Activated gamma-delta T cell (primary cell): ENCODE data around the gene XRN2.

Source experiments
- DNase-seq: peaks from one replicate; lab custom pipeline; 2025; lab: John Stamatoyannopoulos, UW

Gene XRN2

DNA sequence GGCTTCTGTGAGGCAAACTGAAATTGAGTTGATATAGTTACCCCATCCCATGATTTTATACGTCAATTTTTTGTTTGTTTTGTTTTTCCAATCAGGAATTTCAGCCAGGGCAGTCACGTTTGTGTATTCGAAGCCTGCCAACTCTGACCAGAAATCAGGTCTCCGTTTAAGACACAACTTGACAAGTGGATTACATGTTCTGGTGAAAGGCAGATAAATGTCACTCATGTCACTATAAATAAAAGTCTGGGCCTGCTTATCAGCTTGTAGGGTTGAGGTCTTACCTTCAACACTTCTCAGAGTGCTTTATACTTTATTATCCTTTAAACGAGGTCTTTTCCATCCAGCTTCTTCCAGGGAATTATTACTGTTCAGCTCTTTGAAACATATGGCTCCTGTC lies 8.4 kb upstream of the XRN2 start:
- DNase-seq: no peak

DNA sequence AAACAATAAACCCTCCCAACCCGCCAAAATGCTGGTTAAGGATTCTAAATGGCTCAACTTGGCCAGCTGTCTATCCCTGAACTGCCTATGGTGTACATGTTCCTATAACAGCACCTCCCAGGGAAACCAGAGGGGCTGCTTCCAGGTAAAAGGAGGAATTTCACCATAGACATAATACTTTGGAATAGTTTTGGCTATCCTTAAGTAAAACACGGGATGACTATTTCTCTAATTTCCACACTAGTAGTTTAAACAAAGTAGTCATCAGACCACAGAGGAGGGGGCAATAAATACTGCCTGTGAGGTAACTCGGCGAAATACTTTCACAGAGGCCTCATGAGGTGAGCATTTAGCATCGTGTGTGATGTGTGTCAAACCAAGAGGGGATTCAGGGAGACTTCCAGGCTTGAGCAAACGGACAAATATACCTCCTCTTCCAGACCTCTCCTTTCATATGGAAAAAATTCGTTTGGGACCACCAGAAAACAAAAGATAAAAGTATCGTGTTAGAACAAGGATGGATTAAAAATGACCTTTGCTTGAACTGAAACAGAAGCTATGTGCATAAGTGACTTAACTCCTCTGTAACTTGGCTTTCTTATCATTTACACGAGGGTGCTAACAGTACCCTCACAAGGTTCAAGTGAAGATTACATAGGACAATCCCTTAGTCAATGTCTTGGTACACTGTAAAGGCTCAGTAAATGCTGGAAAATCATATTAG lies 1.0 kb upstream of the XRN2 start:
- no peak for DNase-seq

DNA sequence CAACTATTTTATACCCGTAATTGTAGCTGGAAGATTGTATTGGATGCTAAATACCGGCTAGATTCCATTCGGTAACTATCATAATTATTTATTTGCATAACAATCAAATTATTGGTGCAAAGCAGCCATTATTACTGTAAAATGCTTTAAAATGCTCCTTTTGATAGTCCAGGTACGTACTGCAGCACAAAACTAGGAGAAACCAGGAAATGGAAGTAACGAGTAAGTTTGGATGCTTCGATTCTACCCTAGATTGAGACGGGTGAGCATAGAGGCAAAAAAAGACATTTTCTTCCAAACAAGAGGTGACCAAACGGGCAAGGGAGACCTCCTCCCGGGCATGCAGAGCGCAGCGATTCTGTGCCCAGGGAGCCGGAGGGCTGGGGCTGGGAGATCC lies 469 bp upstream of the XRN2 start:
- DNase-seq: no peak

DNA sequence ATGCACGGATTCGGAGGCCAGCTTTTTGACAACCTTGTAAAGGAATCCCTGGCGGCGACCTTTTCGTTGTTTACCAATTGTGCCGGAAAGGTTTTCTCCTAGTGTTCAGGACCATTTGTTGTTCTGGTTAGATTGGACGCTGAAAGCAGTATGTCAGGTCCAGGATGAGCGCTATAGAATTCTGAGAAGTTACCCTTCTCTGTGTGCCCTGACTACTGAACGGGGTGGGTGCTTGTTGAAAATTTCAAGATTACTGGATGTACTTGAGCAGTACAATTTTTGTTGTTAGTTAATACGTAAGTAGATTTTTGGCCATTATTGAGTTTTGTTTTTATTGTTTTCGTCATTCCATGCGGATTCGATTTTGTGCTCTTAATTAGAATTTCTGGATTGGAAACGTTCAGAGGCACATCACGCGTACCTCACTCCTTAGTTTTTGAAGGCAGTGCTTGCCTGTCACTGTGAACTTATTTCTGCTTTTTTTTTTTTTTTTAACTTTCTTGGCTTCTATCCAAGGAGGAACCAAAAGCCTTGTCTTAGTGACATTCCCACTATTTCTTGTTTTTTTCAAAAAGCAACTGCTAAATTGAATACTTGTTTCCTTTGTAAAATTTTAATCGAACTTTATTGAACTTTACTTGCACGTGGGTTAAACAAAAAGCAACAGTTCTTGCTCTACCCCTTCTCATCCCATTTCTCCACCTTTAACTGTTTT lies 898 bp downstream of the XRN2 start:
- DNase-seq: no peak

DNA sequence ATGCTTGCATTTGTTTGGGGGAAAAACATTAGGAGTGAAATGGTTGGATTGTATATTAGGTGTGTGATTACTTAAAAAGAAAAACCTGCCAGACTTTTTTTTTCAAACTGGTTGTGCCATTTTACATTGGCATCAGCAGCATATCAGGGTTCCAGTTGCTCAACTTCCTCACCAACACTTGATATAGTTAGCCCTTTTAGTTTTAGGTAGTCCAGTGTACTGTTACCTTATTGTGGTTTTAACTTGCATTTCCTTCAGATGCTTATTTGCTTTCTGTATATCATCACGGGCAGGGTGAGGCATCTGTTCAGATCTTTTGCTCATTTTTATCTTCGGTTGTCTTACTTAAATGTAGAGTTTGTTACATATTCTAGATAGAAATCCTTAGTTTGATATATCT lies 5.2 kb downstream of the XRN2 start:
- no peak for DNase-seq

DNA sequence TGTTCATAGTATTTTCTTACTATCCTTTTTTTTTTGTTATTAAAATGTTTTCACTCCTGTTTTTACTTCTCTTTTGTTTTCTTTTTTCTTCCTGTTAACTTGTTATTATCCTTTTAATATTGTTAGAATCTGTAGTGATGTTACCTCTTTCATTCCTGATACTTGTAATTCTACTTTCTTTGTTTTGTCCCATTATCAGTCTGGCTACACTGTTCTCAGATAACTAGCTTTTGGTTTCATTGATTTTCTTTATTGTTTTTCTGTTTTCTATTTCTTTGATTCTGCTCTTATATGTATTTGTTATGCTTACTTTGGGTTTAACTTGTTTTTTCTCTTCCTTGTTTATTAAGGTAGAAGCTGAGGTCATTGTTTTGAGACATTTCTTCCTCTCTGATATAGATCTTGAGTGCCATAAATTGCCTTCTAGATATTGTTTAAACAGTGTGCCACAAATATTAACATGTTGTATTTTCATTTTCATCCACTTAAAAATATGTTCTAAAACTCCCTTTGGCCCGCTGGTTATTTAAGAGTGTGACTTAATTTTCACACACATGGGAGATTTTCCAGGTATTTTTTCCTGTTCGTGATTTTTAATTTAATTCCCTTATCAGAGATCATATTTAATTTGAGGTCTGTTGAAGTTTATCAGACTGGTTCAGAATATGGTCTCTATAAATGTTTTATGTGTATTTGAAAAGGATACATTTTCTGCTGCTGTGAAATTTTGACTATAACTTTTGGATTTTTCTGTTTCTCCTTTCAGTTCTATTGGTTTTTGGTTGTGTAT lies 6.7 kb downstream of the XRN2 start:
- DNase-seq: no peak

DNA sequence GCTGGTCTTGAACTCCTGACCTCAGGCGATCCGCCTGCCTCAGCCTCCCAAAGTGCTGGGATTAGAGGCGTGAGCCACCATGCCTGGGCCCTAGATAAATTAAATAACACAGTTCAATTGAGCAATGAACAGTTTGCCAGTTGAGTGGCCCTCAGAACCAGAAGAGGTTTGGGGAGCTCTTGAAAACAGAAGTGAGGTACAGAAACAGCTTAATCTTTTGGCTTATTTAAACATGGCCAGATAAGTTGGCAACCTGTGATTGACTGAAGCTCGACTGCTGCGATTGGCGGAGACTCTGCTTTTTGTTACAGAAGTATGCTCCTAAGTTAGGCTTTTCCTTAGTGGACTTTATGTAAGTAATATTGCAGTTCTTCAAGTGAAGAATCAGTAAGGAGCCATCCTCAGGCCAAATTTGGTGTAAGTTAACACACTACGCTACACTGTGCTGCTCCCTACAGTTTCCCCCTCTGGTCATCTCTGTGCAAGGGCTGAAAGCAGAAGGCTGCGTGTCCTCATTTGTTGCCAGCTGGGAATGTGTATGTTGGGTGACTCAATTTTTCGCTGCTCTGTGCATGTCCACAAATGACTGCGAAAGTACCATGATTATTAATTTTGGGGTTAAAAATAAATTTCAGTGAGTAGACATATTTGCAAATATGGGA lies 9.8 kb downstream of the XRN2 start:
- no peak for DNase-seq

DNA sequence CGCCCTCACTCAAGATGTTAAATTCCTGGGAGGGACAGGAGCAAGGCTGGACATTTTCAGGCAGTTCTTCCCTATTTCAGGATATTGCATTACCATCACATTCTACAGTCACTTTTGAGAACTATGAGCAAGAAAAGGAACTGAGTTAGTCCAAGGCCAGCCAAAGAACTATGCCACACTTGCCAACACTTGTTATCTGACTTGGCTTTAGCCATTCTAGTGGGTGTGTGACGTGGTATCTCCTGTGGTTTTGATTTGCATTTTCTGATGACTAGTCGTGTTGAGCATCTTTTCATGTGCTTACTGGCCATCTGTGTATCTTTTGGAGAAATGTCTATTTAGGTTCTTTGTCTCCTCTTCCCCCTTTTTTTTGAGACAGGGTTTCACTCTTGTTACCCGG lies 12.0 kb downstream of the XRN2 start:
- DNase-seq: no peak

DNA sequence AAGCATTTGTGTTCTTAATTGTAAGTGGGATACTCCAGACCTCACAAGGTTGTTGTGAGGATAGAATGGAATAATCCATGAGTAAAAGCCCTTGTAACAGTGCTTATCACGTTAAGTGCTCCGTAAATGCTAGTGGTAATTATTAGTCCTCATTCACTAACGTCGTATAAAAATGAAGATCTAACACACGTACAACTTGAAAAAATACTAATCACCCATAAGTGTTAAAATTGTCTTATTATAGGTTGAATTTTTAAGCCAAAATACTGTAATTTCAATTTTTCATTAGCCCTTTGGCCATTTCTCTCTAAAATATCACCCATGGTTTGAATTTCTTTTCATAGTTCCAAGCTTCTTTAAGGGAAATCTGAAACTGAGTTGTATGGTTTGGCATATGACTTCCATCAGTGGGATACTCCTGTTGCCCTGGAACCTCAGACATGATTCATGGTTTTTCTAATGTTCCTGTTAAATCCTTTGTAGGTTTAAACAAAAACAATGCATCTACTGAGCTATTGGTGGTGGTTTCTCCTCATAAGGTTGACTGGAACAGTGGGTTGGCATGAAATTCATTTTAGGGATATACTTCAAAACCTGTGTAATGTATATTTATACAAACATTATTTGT lies 19.1 kb downstream of the XRN2 start:
- no peak for DNase-seq

DNA sequence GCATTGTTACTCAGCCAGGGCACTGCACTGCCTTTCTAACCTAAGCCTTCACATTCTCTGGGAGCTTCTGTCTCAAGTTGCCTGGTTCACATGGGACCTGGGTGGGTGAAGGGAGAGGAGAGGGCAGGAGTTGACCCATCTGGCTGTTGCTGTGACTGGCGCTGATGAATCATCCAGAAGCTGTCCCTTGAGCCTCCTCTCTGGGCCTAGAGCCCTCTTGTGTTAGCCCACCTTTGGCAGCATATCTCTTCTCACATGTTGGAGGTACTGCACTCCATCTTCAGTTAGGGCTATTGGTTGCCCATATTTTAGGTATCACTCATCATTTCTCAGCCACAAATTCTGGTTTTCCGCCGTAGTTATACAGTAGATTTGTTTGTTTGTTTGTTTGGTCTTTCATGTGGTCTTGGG lies 19.8 kb downstream of the XRN2 start:
- DNase-seq: no peak

DNA sequence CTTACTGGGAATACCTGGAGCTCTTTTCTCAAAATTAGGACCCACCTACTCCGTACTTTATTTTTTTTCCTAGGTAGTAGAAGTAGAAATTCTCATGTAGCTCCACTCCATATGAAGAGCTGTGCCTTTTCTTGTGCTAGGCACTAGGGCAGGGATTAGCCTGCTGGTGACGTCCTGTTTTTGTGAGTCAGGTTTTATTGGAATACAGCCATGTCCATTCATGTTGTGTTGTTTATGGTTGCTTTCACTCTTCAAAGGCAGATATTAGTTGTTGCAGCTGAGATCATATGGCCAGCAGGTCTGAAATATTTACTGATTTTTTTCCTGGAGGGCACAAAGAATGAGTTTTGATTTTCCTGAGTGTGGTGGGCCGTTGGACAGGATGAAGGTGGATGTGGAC lies 20.5 kb downstream of the XRN2 start:
- no peak for DNase-seq

DNA sequence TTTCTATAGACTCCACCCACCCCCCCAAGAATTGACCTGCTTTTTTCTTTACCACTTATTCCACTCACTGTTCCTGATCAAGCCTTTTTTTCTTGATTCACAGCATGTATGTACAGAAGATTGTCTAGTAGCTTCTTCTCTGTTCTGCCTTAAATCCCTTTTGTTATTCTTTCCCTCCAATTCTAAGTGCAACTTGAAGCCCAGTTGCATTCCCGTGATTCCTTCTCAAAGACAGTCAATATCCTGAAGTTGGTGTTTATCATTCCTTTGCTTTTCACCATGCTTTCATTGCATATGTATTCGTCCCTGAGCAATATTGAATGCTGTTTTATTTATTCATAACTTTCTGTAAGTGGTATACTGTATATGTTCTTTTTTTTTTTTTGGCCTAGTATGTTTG lies 21.0 kb downstream of the XRN2 start:
- DNase-seq: no peak

DNA sequence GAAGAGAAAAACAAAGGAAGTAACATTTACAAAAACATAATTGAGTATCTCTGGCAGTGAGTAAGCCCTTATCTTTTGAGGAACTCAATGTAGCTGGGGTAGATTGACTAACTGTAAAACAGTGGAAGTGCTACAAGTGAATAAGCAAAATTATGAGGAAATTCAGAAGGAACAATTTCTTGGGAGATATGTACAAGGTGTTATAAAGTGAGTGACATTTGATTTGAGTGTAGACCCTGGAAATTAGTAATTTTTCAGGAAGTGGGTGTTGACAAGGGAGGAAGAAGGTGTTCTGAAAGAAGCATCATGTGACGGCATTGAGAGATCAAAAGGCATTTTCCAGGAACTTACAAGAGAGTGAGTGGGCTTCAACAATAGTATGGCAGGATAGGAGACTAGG lies 22.2 kb downstream of the XRN2 start:
- no peak for DNase-seq

DNA sequence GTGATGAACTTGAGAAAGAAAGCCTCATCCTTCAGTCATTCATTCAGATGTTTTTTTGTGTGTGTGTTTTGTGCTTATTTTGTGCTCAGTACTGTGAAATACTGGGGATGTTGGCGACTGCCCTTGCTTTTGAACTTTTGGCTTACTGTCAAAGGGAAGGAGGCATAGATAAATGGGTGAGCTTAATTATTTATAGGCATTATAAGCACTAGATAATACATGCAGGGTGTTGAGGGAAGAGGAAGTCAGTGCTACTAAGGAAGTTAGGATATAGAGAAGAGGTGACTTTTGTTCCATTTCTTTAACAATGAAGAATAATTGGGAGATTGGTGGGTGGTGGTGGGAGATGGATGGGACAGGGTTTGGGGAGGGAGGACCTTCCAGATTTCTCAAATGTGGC lies 23.6 kb downstream of the XRN2 start:
- DNase-seq: no peak

DNA sequence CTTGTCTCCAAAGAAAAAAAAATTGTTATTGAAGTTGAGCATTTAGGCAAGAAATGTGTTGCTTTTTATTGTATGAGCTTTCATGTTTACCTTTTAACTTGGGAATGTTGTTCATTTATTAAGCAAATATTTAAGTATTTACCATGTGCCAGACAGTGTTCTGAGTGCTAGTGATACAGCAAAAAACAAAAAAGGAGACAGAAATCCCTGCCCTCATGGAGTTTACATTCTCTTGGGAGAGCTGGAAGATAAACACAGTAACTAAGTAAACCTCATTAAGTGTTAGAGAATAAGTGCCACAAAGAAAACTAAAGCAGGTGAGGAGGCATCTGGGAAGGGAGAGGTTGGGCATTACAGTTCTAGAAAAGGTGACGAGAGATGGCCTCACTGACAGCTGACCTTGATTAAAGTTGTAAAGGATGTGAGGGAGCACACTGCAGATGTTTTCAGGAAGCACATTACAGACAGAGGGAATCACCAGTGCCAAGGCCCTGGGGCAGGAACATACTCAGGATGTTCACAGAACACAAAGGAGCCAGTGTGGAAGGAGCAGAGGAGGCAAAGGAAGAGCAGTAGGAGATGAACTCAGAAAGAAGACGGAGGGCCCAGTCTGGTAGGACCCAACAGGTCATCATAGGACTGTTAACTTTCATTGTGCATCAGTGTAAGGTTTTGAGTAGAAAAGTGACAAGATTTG lies 33.5 kb downstream of the XRN2 start:
- DNase-seq: no peak

DNA sequence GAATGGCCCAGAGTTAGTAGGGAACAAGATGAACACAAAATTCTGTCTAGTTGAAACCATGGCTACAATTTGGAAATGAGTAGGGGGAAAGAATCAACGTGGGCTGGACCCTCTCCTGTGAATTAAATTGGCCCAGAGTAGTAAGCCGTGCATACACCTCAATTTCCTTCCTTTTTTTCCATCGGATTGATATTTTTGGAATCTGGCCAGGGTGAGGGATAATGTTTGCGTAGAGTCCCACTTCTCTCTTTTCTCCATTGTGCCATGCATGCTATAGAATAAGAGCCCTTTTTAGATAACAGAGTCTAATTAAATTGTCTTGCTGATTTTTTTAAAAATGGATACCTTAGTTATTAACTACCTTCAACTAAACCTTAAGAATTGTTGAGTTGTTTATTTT lies 35.2 kb downstream of the XRN2 start:
- DNase-seq: no peak

DNA sequence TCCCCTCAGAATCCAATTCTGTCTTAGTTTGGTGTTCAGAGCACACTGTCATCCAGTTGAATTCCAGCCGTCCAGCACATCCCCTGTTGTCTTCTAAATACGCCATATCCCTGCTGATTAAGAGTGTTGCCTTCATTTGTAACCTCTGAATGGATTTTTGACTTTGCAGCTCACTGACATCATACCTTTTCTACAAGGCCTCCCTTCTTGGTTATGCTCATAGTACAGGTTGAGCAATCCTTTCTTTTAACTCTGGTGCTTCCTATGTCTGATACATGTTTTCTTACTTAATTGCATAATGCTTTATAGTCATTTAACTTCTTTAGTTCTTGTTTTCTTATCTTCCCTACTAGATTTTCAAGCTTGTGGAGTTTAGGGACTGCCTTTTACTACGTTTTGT lies 36.4 kb downstream of the XRN2 start:
- no peak for DNase-seq

DNA sequence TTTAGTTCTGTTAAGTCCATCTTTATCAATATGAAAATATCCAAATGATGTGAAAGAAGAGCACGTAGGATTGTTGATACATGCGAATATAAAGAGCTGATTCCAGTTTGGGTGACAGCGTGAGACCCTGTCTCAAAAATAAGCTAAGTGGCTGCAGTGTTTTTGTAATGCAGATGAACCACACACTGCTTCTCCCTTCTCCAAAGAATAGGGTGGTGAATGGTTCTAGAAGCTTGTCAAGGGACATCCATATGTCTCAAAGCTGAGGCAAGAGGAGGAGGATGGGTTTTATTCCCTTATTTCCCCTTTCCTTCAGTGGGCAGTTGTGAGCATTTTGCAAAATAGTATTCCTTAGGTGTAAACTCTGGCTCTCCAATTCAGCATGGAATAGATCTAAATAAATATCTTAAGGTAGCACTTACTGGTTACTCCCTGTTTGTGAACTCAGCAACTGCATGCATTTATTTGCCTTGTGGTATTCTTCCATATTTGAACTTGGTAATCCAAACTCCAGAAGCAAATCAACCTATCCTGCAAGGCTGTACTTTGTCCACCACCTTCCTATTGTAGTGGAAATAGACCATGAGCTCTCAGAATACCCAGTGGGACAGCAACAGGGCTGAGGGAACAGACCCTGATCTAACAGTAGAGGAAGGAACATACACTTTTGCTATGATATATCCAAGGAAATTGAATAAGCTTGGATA lies 38.0 kb downstream of the XRN2 start:
- DNase-seq: no peak

DNA sequence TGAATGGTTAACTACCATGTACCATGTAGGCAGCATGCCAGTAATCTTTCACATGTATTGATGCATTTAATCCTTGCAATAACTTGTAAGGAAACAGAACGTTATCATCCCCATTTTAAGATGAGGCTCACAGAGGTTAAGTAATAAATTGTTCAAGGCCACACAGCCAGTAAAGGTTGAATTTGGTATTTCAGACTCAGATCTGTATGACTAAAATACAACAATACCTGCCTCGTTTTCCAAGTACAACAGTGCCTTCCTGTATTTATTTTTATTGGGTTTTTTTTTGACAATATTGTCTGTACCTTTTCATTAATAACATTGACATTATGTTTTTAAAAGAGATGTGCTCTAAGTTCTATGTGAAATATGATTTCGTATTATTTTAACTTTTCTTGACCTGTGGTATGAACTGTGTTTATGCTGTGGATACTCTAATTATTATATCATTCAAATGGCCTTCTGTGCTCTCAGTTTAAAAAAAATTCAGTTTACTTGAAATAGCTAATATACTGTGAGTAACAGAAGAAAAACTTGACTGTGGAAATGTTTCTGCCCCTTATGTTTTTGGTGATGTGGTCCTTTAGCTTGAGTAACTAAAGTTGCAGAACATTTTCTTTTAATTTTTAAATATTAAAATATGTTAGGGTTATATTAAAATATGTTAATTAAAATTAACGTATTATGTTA lies 39.7 kb downstream of the XRN2 start:
- DNase-seq: no peak

DNA sequence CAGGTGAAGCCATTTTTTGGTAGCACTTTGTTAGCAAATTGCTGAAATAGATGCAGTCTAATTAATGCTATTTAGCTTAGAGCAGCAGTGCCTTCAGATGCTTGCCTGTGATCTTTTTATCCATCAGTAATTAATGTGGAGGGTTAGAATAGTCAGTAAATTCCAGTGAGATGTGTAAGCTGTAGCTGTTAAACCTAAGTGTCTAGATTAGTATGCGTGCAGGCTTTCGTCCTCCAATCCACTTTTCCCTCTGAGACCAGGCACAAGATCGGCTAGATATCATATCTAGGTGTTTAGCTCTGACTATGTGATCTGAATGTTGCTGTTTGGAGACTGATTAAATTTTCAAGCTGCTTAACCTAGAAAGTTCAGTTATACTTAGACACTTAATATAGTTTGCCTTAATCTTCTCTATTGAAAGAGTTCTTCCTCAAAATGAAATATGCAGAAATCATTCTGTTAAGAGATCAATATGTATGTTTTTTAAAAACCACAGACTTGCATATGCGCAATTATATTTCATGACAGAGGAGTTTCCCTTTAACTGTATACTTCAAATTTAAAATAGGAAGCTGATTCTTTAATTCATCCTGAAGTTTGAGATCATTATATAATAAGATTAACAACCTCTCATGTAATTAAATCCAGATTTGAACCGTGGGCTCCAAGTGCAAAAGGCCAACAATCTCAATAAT lies 41.2 kb downstream of the XRN2 start:
- DNase-seq: no peak
